Measurements from ENCODE around the gene TBC1D22A. TPM values are rescaled to one million over a fixed set of nuclear protein-coding genes. Genes with fewer than 3 reads are reported as not detected.

TBC1D22A gene
- total and polyA plus RNA-seq, 9 of the 15 experiments (the other 6 are each of a cell fraction or from before 2014, with no cell fraction given) = 0.20 to 11.5 (median 5.2) TPM

DNA sequence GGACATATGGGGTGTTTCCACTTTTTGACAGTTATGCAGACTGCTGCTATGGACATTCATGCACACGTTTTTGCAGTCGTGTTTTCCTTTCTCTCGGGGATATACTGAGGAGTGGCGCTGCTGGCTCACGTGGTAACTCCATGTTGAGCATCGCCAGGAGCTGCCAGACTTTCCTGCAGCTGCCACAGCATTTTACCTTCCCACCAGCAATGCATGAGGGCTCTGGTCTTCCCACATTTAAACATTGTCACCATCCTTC is 95.4 kb downstream of the TBC1D22A start (continued):
- TF ChIP-seq, protein P1, sequence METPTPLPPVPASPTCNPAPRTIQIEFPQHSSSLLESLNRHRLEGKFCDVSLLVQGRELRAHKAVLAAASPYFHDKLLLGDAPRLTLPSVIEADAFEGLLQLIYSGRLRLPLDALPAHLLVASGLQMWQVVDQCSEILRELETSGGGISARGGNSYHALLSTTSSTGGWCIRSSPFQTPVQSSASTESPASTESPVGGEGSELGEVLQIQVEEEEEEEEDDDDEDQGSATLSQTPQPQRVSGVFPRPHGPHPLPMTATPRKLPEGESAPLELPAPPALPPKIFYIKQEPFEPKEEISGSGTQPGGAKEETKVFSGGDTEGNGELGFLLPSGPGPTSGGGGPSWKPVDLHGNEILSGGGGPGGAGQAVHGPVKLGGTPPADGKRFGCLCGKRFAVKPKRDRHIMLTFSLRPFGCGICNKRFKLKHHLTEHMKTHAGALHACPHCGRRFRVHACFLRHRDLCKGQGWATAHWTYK (CRISPR knock-in tag; IDR thresholded peaks at IDR 0.05) = no peak
- TF ChIP-seq, protein P2, sequence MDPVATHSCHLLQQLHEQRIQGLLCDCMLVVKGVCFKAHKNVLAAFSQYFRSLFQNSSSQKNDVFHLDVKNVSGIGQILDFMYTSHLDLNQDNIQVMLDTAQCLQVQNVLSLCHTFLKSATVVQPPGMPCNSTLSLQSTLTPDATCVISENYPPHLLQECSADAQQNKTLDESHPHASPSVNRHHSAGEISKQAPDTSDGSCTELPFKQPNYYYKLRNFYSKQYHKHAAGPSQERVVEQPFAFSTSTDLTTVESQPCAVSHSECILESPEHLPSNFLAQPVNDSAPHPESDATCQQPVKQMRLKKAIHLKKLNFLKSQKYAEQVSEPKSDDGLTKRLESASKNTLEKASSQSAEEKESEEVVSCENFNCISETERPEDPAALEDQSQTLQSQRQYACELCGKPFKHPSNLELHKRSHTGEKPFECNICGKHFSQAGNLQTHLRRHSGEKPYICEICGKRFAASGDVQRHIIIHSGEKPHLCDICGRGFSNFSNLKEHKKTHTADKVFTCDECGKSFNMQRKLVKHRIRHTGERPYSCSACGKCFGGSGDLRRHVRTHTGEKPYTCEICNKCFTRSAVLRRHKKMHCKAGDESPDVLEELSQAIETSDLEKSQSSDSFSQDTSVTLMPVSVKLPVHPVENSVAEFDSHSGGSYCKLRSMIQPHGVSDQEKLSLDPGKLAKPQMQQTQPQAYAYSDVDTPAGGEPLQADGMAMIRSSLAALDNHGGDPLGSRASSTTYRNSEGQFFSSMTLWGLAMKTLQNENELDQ (CRISPR knock-in tag; IDR thresholded peaks at IDR 0.05; ENCODE audit: borderline replicate concordance) = no peak
- no peak for TF ChIP-seq TEAD2 (tag; IDR thresholded peaks at IDR 0.05)
- TF ChIP-seq SIN3A (IDR thresholded peaks at IDR 0.05; ENCODE audit: borderline replicate concordance in 2 of 2, control insufficient read depth in 1 of 2, low read depth in 2 of 2, low read length in 2 of 2) = no peak

DNA sequence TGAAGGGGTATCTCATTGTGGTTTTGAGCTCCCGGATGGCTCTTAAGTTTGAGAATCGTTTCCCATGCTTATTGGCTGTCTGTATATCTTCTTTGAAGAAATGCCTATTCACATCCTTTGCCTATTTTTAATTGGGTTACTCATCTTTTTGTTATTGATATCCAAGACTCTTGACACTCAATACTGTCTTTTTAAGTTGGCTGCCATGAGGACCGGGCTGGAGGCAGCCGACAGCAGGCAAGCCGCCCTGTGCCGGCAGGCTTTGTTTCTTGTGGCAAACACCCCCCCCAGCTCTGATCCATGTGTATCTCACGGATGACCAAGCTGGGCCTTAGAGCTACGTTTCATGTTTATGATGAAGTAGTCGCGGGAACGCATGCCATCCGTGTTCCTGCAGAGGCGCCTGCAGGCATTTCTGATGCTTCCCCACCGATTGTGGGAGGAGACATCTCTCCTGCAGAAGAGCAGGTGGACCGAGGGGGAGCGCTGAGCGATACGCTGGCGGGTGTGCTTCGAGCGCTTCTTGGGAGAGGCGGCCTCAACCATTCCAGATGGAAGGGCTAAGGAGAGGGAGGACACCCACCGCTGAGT is 95.8 kb downstream of the TBC1D22A start:
- H3K4me3 ChIP-seq = no peak overlapping the region
- FAIRE-seq = no peak
- H3K4me1 ChIP-seq (replicated peaks in 1 of 2; ENCODE audit: control insufficient read depth in 2 of 2, insufficient read depth in 2 of 2, low read length in 2 of 2) = peaks cover 0 to 6% of the 10 kb centered on the region in 2 experiments; a peak in 3 of 5 replicates
- no peaks in the 10 kb centered on the region for H3K79me2 ChIP-seq (ENCODE audit: control insufficient read depth, insufficient read depth, low read length)
- ChIA-PET POLR2A (no interaction called here), CTCF (ENCODE audit: low intra/inter-chr PET ratio) (no interaction called here)
- no peak overlapping the region for H2AFZ ChIP-seq (ENCODE audit: low read depth, low read length)
- 88% methylated on average over 4 of the region's 23 CpGs for WGBS (ENCODE audit: insufficient coverage, low coverage, missing lambda C conversion rate)
- no peaks in the 10 kb centered on the region for H3K27me3 ChIP-seq (ENCODE audit: control insufficient read depth in 2 of 2, insufficient read depth in 2 of 2, low read length in 2 of 2)
- ATAC-seq = no peak
- no peak overlapping the region for H3K9ac ChIP-seq (ENCODE audit: insufficient read depth in 1 of 2, low read depth in 2 of 2, low read length in 2 of 2)
- H3K27ac ChIP-seq (ENCODE audit: extremely low read depth, low read depth, low read length) = no peak overlapping the region
- H3K9me3 ChIP-seq (replicated peaks; ENCODE audit: control insufficient read depth, insufficient read depth, low read depth, low read length) = no peaks in the 10 kb centered on the region
- H3K4me2 ChIP-seq (ENCODE audit: insufficient read depth, low read length) = no peak overlapping the region
- no TSS peak for BruUV-seq (replicated peaks)
- H3K36me3 ChIP-seq (ENCODE audit: control insufficient read depth, insufficient read depth, low read length) = no peaks in the 10 kb centered on the region
- DNase-seq (ENCODE audit: extremely low read depth in 1 of 4, low spot score in 3 of 4) = no peak
- in situ Hi-C loops (cut with MboI) = no loop called here
- H4K20me1 ChIP-seq (replicated peaks; ENCODE audit: control insufficient read depth, insufficient read depth, low read length) = no peaks in the 10 kb centered on the region
- intact Hi-C loops (cut with micrococcal nuclease) = no loop called here
- H3K9me1 ChIP-seq (ENCODE audit: control insufficient read depth, insufficient read depth, low read length) = no peaks in the 10 kb centered on the region
- TF ChIP-seq PML (IDR thresholded peaks at IDR 0.05; ENCODE audit: low read length) (no peak), ZNF644 (tag; IDR thresholded peaks at IDR 0.05; ENCODE audit: low read depth) (no peak), ZNF316 (IDR thresholded peaks at IDR 0.05) (no peak), ZNF12 (CRISPR knock-in tag; IDR thresholded peaks at IDR 0.05) (no peak)
- TF ChIP-seq, protein P3, sequence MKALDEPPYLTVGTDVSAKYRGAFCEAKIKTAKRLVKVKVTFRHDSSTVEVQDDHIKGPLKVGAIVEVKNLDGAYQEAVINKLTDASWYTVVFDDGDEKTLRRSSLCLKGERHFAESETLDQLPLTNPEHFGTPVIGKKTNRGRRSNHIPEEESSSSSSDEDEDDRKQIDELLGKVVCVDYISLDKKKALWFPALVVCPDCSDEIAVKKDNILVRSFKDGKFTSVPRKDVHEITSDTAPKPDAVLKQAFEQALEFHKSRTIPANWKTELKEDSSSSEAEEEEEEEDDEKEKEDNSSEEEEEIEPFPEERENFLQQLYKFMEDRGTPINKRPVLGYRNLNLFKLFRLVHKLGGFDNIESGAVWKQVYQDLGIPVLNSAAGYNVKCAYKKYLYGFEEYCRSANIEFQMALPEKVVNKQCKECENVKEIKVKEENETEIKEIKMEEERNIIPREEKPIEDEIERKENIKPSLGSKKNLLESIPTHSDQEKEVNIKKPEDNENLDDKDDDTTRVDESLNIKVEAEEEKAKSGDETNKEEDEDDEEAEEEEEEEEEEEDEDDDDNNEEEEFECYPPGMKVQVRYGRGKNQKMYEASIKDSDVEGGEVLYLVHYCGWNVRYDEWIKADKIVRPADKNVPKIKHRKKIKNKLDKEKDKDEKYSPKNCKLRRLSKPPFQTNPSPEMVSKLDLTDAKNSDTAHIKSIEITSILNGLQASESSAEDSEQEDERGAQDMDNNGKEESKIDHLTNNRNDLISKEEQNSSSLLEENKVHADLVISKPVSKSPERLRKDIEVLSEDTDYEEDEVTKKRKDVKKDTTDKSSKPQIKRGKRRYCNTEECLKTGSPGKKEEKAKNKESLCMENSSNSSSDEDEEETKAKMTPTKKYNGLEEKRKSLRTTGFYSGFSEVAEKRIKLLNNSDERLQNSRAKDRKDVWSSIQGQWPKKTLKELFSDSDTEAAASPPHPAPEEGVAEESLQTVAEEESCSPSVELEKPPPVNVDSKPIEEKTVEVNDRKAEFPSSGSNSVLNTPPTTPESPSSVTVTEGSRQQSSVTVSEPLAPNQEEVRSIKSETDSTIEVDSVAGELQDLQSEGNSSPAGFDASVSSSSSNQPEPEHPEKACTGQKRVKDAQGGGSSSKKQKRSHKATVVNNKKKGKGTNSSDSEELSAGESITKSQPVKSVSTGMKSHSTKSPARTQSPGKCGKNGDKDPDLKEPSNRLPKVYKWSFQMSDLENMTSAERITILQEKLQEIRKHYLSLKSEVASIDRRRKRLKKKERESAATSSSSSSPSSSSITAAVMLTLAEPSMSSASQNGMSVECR (CRISPR knock-in tag; IDR thresholded peaks at IDR 0.05) = no peak
- TF ChIP-seq, protein P4, sequence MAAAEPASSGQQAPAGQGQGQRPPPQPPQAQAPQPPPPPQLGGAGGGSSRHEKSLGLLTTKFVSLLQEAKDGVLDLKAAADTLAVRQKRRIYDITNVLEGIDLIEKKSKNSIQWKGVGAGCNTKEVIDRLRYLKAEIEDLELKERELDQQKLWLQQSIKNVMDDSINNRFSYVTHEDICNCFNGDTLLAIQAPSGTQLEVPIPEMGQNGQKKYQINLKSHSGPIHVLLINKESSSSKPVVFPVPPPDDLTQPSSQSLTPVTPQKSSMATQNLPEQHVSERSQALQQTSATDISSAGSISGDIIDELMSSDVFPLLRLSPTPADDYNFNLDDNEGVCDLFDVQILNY (CRISPR knock-in tag; IDR thresholded peaks at IDR 0.05) = no peak

All from K562 (cell line).